ENCODE measurements around the gene SLIT3.

The SLIT3 gene

DNA sequence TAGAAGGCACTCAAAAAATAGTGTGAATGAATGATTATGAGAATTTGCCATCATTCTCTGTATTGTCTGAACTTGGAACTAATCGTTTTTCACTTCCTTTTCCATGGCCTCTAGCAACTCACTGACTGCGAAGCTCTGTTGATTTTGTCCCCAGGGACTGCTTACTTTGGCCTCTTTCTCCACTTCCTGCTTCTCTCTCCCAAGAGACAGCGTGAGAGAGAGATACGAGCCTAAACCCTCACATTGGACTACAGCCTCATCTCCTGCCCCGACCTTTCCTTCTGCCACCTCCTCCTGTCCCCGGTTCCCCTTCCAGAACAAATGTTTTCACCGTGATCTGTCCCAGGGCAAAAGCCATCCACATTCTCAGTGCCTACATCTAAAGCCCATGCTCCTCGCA is 421.0 kb downstream of the SLIT3 start (continued):
- TF ChIP-seq ZNF221 (tag by site-specific recombination; IDR thresholded peaks at IDR 0.05; ENCODE audit: borderline replicate concordance) (no peak), ZNF843 (tag by site-specific recombination; IDR thresholded peaks at IDR 0.05) (no peak), ZNF670 (tag by site-specific recombination; IDR thresholded peaks at IDR 0.05; ENCODE audit: low read depth) (no peak), ZBTB17 (tag by site-specific recombination; IDR thresholded peaks at IDR 0.05) (peak; percentile 73), ZNF423 (tag by site-specific recombination; IDR thresholded peaks at IDR 0.05) (0 out of 2 replicates have a peak, but pooled peaks have one; percentile 44), ZNF138 (tag by site-specific recombination; IDR thresholded peaks at IDR 0.05; ENCODE audit: borderline replicate concordance) (no peak), ZNF157 (tag by site-specific recombination; IDR thresholded peaks at IDR 0.05) (no peak), ZNF239 (tag by site-specific recombination; IDR thresholded peaks at IDR 0.05) (no peak), SETDB1 (IDR thresholded peaks at IDR 0.05; ENCODE audit: insufficient read length, low read length) (no peak), ZIC2 (tag by site-specific recombination; IDR thresholded peaks at IDR 0.05) (no peak), ZNF600 (tag by site-specific recombination; IDR thresholded peaks at IDR 0.05) (peak; percentile 55; the same call in 1 of the 2 replicates), ZNF654 (tag by site-specific recombination; IDR thresholded peaks at IDR 0.05; ENCODE audit: low read depth) (no peak), MYNN (tag by site-specific recombination; IDR thresholded peaks at IDR 0.05; ENCODE audit: borderline replicate concordance) (no peak), ZNF24 (tag by site-specific recombination; IDR thresholded peaks at IDR 0.05) (0 out of 2 replicates have a peak, but pooled peaks have one; percentile 34), ZNF664 (tag by site-specific recombination; IDR thresholded peaks at IDR 0.05) (no peak), REPIN1 (tag by site-specific recombination; IDR thresholded peaks at IDR 0.05; ENCODE audit: low read depth) (no peak), HOXC10 (CRISPR knock-in tag; IDR thresholded peaks at IDR 0.05) (no peak), ZSCAN16 (tag by site-specific recombination; IDR thresholded peaks at IDR 0.05) (no peak), ZNF561 (tag by site-specific recombination; IDR thresholded peaks at IDR 0.05; ENCODE audit: borderline replicate concordance) (no peak), ZNF433 (tag by site-specific recombination; IDR thresholded peaks at IDR 0.05; ENCODE audit: low read depth) (no peak), ZNF133 (tag by site-specific recombination; IDR thresholded peaks at IDR 0.05) (no peak)
- TF ChIP-seq, protein P1, sequence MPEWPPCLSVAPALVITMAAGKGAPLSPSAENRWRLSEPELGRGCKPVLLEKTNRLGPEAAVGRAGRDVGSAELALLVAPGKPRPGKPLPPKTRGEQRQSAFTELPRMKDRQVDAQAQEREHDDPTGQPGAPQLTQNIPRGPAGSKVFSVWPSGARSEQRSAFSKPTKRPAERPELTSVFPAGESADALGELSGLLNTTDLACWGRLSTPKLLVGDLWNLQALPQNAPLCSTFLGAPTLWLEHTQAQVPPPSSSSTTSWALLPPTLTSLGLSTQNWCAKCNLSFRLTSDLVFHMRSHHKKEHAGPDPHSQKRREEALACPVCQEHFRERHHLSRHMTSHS (tag by site-specific recombination; IDR thresholded peaks at IDR 0.05): no peak
- TF ChIP-seq, protein P2, sequence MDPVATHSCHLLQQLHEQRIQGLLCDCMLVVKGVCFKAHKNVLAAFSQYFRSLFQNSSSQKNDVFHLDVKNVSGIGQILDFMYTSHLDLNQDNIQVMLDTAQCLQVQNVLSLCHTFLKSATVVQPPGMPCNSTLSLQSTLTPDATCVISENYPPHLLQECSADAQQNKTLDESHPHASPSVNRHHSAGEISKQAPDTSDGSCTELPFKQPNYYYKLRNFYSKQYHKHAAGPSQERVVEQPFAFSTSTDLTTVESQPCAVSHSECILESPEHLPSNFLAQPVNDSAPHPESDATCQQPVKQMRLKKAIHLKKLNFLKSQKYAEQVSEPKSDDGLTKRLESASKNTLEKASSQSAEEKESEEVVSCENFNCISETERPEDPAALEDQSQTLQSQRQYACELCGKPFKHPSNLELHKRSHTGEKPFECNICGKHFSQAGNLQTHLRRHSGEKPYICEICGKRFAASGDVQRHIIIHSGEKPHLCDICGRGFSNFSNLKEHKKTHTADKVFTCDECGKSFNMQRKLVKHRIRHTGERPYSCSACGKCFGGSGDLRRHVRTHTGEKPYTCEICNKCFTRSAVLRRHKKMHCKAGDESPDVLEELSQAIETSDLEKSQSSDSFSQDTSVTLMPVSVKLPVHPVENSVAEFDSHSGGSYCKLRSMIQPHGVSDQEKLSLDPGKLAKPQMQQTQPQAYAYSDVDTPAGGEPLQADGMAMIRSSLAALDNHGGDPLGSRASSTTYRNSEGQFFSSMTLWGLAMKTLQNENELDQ (tag by site-specific recombination; IDR thresholded peaks at IDR 0.05; ENCODE audit: low read depth): no peak
- TF ChIP-seq, protein P3, sequence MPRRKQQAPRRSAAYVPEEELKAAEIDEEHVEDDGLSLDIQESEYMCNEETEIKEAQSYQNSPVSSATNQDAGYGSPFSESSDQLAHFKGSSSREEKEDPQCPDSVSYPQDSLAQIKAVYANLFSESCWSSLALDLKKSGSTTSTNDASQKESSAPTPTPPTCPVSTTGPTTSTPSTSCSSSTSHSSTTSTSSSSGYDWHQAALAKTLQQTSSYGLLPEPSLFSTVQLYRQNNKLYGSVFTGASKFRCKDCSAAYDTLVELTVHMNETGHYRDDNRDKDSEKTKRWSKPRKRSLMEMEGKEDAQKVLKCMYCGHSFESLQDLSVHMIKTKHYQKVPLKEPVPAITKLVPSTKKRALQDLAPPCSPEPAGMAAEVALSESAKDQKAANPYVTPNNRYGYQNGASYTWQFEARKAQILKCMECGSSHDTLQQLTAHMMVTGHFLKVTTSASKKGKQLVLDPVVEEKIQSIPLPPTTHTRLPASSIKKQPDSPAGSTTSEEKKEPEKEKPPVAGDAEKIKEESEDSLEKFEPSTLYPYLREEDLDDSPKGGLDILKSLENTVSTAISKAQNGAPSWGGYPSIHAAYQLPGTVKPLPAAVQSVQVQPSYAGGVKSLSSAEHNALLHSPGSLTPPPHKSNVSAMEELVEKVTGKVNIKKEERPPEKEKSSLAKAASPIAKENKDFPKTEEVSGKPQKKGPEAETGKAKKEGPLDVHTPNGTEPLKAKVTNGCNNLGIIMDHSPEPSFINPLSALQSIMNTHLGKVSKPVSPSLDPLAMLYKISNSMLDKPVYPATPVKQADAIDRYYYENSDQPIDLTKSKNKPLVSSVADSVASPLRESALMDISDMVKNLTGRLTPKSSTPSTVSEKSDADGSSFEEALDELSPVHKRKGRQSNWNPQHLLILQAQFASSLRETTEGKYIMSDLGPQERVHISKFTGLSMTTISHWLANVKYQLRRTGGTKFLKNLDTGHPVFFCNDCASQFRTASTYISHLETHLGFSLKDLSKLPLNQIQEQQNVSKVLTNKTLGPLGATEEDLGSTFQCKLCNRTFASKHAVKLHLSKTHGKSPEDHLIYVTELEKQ (tag by site-specific recombination; IDR thresholded peaks at IDR 0.05; ENCODE audit: borderline replicate concordance): no peak
- TF ChIP-seq, protein P4, sequence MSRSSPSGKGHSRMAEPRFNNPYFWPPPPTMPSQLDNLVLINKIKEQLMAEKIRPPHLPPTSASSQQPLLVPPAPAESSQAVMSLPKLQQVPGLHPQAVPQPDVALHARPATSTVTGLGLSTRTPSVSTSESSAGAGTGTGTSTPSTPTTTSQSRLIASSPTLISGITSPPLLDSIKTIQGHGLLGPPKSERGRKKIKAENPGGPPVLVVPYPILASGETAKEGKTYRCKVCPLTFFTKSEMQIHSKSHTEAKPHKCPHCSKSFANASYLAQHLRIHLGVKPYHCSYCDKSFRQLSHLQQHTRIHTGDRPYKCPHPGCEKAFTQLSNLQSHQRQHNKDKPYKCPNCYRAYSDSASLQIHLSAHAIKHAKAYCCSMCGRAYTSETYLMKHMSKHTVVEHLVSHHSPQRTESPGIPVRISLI (tag by site-specific recombination; IDR thresholded peaks at IDR 0.05): no peak
- TF ChIP-seq, protein P5, sequence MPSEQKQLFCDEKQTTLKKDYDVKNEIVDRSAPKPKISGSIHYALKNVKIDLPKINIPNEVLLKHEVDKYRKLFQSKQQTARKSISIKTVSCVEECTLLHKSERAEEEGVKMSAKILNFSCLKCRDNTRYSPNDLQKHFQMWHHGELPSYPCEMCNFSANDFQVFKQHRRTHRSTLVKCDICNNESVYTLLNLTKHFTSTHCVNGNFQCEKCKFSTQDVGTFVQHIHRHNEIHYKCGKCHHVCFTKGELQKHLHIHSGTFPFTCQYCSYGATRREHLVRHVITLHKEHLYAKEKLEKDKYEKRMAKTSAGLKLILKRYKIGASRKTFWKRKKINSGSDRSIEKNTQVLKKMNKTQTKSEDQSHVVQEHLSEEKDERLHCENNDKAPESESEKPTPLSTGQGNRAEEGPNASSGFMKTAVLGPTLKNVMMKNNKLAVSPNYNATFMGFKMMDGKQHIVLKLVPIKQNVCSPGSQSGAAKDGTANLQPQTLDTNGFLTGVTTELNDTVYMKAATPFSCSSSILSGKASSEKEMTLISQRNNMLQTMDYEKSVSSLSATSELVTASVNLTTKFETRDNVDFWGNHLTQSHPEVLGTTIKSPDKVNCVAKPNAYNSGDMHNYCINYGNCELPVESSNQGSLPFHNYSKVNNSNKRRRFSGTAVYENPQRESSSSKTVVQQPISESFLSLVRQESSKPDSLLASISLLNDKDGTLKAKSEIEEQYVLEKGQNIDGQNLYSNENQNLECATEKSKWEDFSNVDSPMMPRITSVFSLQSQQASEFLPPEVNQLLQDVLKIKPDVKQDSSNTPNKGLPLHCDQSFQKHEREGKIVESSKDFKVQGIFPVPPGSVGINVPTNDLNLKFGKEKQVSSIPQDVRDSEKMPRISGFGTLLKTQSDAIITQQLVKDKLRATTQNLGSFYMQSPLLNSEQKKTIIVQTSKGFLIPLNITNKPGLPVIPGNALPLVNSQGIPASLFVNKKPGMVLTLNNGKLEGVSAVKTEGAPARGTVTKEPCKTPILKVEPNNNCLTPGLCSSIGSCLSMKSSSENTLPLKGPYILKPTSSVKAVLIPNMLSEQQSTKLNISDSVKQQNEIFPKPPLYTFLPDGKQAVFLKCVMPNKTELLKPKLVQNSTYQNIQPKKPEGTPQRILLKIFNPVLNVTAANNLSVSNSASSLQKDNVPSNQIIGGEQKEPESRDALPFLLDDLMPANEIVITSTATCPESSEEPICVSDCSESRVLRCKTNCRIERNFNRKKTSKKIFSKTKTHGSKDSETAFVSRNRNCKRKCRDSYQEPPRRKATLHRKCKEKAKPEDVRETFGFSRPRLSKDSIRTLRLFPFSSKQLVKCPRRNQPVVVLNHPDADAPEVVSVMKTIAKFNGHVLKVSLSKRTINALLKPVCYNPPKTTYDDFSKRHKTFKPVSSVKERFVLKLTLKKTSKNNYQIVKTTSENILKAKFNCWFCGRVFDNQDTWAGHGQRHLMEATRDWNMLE (tag by site-specific recombination; conservative IDR thresholded peaks at IDR 0.05; ENCODE audit: low read depth): no peak
- TF ChIP-seq, protein P6, sequence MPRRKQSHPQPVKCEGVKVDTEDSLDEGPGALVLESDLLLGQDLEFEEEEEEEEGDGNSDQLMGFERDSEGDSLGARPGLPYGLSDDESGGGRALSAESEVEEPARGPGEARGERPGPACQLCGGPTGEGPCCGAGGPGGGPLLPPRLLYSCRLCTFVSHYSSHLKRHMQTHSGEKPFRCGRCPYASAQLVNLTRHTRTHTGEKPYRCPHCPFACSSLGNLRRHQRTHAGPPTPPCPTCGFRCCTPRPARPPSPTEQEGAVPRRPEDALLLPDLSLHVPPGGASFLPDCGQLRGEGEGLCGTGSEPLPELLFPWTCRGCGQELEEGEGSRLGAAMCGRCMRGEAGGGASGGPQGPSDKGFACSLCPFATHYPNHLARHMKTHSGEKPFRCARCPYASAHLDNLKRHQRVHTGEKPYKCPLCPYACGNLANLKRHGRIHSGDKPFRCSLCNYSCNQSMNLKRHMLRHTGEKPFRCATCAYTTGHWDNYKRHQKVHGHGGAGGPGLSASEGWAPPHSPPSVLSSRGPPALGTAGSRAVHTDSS (tag by site-specific recombination; IDR thresholded peaks at IDR 0.05): no peak
